ENCODE results near the gene ITPR3.
"Not testable (repeated sequence)": the region's sequence is repeated elsewhere in the genome, so short reads cannot be mapped to it uniquely, and the experiment has no call there.

Gene ITPR3

DNA sequence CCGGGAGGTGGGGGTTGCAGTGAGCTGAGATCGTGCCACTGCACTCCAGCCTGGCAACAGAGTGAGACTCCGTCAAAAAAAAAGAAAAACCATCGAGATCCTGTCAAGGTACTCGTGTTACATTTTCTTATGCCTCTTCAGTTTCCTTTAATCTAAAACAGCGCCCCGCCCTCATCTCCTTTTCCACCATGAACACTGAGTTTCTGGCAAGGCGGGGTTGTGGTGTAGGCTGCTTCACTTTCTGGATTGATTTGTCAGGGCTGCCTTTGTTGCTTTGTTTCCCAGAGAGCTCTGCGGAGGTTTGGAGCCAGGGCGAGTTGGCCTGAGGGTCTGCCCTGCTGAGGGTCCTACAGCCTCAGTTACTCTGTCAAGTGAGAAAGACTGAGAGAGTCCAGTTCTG is 8.9 kb downstream of the ITPR3 start:
- in situ Hi-C loops (cut with HindIII; ENCODE audit: low sequenced_read_pairs) = no loop called here
- TF ChIP-seq, protein P1, sequence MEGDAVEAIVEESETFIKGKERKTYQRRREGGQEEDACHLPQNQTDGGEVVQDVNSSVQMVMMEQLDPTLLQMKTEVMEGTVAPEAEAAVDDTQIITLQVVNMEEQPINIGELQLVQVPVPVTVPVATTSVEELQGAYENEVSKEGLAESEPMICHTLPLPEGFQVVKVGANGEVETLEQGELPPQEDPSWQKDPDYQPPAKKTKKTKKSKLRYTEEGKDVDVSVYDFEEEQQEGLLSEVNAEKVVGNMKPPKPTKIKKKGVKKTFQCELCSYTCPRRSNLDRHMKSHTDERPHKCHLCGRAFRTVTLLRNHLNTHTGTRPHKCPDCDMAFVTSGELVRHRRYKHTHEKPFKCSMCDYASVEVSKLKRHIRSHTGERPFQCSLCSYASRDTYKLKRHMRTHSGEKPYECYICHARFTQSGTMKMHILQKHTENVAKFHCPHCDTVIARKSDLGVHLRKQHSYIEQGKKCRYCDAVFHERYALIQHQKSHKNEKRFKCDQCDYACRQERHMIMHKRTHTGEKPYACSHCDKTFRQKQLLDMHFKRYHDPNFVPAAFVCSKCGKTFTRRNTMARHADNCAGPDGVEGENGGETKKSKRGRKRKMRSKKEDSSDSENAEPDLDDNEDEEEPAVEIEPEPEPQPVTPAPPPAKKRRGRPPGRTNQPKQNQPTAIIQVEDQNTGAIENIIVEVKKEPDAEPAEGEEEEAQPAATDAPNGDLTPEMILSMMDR (IDR thresholded peaks at IDR 0.05; ENCODE audit: low read depth, low read length) = no peak
- DNase-seq (ENCODE audit: low read depth, low spot score) = no peak
- H3K4me3 ChIP-seq (ENCODE audit: low read depth, low read length) = no peak overlapping the region

DNA sequence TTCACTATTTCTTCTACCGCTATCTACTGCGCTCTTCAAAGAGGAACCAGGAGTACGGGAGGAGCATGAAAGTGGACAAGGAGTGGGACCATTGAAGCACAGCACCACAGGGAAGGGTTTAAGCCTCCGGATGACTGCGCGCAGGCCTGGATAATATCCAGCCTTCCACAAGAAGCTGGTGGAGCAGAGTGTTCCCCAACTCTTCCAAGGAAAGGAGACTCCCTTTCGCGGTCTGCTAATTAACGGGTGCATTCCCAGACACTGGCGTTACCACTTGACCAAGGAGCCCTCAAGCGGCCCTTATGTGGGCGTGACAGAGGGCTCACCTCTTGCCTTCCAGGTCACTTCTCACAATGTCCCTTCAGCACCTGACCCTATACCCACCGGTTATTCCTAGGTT is 10.4 kb downstream of the ITPR3 start:
- in situ Hi-C loops (cut with HindIII; ENCODE audit: low sequenced_read_pairs); DNase-seq (ENCODE audit: low read depth, low spot score); H3K4me3 ChIP-seq (ENCODE audit: low read depth, low read length): not testable (repeated sequence)

DNA sequence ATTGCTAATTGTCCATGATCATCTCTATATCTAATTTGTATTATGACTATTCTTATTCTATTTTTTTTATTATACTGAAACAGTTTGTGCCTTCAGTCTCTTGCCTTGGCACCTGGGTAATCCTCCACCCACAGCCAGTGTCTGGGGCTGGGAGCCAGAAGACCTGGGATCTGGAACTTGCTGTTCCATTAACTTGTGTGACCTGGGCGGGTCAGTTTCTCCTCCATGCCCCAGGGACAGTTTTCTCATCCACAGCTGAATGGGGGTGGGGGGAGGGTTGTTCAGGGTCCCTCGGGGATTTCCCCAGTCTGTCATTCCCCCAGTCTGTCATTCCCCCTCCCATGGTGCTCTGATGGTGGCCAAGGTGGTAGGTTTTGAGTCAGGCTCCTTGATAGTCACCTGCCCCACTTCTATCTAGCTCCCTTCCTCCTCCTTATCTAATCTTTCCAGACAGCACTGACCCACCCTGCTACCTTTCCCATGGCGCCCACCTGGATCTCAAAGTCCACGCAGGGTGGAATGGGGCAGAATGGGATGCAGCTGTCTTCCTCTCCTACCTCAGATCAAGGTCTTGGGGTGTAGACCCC is 10.9 kb downstream of the ITPR3 start:
- in situ Hi-C loops (cut with HindIII; ENCODE audit: low sequenced_read_pairs) = no loop called here
- no peak for DNase-seq (ENCODE audit: low read depth, low spot score)

DNA sequence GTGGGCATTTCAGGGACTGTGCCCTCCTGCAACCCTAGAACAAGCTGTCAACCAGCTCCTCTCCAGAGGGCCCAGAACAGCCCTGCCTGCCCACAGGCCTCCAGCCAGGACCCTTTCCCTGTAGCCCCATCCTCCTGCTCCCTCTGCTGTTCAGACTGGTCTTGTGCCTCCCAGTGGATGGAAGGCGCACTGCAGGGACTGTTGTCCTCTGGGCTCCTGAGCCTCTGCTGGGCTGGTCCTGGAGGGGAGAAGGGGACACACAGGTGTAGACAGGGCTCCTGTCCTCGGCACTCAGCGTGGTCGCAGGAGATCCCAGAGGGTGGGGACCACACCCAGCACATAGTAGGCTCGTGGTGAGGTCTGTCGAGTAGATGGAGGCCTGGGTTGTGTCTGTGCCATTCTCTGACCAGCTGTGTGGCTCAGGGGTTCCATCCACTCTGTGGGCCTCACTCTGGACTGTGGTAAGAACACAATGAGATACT is 11.5 kb downstream of the ITPR3 start:
- H3K4me3 ChIP-seq (ENCODE audit: low read depth, low read length) = no peak overlapping the region
- no peak for DNase-seq (ENCODE audit: low read depth, low spot score)
- TF ChIP-seq, protein P1 (IDR thresholded peaks at IDR 0.05; ENCODE audit: low read depth, low read length) = peak; percentile 84
- in situ Hi-C loops (cut with HindIII; ENCODE audit: low sequenced_read_pairs) = no loop called here

More for the DNA sequence above, 10.9 kb downstream of the ITPR3 start:
- TF ChIP-seq, protein P1 (IDR thresholded peaks at IDR 0.05; ENCODE audit: low read depth, low read length) = no peak
- H3K4me3 ChIP-seq (ENCODE audit: low read depth, low read length) = no peak overlapping the region

DNA sequence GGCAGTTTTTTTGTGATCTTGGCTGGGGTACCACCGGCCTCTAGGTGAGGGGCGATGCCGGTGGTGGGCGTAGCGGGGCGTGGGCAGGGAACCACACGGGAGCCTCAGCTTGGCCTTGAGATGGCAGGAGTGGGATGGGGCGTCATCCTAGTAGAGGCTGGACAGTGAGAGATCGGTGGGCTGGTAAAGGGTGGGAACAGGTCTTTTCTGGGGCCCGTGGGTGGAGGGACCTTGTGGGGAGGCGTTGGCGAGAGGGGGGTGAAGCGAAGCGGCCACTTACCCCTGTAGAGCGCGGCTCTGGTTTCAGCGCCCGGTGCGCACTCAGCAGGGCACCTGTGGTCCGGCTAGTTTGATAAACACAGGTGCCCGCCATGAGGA is 12.0 kb downstream of the ITPR3 start:
- peak overlapping the region; percentile 39 for H3K4me3 ChIP-seq (ENCODE audit: low read depth, low read length)
- in situ Hi-C loops (cut with HindIII; ENCODE audit: low sequenced_read_pairs) = no loop called here
- TF ChIP-seq, protein P1 (IDR thresholded peaks at IDR 0.05; ENCODE audit: low read depth, low read length) = no peak
- no peak for DNase-seq (ENCODE audit: low read depth, low spot score)

DNA sequence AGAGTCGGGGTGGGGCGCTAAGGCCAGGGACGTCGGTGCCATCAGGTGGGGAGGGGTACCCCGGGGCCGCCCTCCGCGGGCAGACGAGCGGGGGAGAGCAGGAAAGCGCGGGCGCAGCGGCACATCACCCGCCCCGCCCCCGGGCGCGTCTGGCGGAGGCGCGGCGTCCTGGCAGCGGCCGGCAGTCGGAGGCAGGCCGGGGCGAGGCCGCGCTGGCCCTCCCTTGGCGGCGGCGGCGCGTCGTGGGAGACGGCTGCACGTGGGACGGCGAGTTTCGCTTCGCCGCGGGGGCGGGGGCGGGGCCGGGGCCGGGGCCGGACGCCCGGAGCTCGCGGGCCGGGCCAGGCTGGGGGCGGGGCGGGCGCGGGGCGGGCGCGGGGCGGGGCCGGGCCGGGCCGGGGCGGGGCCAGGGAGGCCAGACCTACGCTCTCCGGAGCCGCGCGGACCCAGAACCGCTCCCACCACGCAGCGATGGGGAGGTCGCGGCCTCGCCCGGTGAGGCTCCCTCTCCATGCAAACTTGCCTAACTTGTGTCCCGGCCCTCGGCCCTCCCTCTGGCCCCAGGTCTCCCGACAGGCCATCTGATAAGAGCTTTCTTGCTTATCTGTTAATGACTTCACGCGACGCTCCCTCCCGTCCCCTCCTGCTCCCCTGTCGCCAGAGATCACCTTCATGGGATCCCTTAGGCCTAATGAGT is 12.5 kb downstream of the ITPR3 start:
- DNase-seq (ENCODE audit: low read depth, low spot score) = peak; percentile 54
- in situ Hi-C loops (cut with HindIII; ENCODE audit: low sequenced_read_pairs) = no loop called here
- TF ChIP-seq, protein P1 (IDR thresholded peaks at IDR 0.05; ENCODE audit: low read depth, low read length) = no peak
- peak overlapping the region; percentile 47 for H3K4me3 ChIP-seq (ENCODE audit: low read depth, low read length)

DNA sequence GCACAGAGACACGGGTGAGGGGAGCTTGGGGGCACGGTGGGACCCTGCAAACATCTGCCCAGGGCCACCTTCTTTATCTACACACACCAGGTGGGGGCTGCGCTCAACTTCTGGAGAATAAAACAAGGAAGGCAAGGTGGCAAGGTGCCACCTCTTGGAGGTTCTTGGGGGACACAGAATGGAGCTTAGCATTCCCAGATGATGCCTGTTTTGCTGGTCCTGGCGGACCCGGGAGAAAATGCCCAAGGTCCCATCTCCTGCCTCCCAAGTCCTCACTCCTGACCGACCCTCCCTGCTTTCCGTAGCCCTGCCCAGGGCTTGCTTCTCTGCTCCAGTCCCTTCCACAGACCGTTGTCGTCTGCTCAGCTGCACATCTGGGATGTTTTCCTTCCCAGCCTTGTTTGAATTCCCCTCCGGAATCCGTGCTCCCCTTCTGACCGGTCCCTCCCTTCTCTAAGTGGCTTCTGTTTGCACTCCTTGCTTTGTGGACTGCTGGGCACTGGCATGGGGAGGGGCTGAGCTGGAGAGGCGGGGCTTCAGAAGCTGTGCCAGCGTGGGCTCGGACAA is 13.1 kb downstream of the ITPR3 start:
- DNase-seq (ENCODE audit: low read depth, low spot score) = no peak
- in situ Hi-C loops (cut with HindIII; ENCODE audit: low sequenced_read_pairs) = no loop called here
- TF ChIP-seq, protein P1 (IDR thresholded peaks at IDR 0.05; ENCODE audit: low read depth, low read length) = no peak
- peak overlapping the region; percentile 47 for H3K4me3 ChIP-seq (ENCODE audit: low read depth, low read length)

All from astrocyte of the spinal cord (primary cell).